Measurements from ENCODE around the gene LSAMP.
A peak's percentile ranks its signal among the peaks of the same experiment; 100 is the strongest.
"Not testable (repeated sequence)": the region's sequence is repeated elsewhere in the genome, so short reads cannot be mapped to it uniquely, and the experiment has no call there.

The LSAMP gene

GRCh38 chr3:115803661-115804060 is 641.6 kb downstream of the LSAMP start:
- DNase-seq (ENCODE audit: low read depth in 2 of 2) = no peak

- no peak for DNase-seq (ENCODE audit: low read depth in 2 of 2)
Measured at GRCh38 chr3:115800489-115801075, 644.7 kb downstream of the LSAMP start.

GRCh38 chr3:115800065-115800464 is 645.2 kb downstream of the LSAMP start:
- DNase-seq (ENCODE audit: low read depth in 2 of 2) = not testable (repeated sequence)

GRCh38 chr3:115792206-115792955 is 652.9 kb downstream of the LSAMP start:
- peak in 1 of 2 donors; percentile 3 for DNase-seq (ENCODE audit: low read depth in 2 of 2)

- not testable (repeated sequence) for DNase-seq (ENCODE audit: low read depth in 2 of 2)
Measured at GRCh38 chr3:115791271-115792153, 653.8 kb downstream of the LSAMP start.

- peak; percentile 18 to 26 for DNase-seq (ENCODE audit: low read depth in 2 of 2)
Measured at GRCh38 chr3:115790759-115791158, 654.5 kb downstream of the LSAMP start.

GRCh38 chr3:115789481-115789880 is 655.8 kb downstream of the LSAMP start:
- DNase-seq (ENCODE audit: low read depth in 2 of 2) = no peak

GRCh38 chr3:115788921-115789470 is 656.3 kb downstream of the LSAMP start:
- no peak for DNase-seq (ENCODE audit: low read depth in 2 of 2)

GRCh38 chr3:115787818-115788217 is 657.5 kb downstream of the LSAMP start:
- DNase-seq (ENCODE audit: low read depth in 2 of 2) = no peak

GRCh38 chr3:115785782-115786181 is 659.5 kb downstream of the LSAMP start:
- no peak for DNase-seq (ENCODE audit: low read depth in 2 of 2)

- DNase-seq (ENCODE audit: low read depth in 2 of 2) = no peak
Measured at GRCh38 chr3:115784739-115785536, 660.3 kb downstream of the LSAMP start.

- peak; percentile 82 to 83 for DNase-seq (ENCODE audit: low read depth in 2 of 2)
Measured at GRCh38 chr3:115783938-115784738, 661.1 kb downstream of the LSAMP start.

GRCh38 chr3:115783426-115783825 is 661.9 kb downstream of the LSAMP start:
- DNase-seq (ENCODE audit: low read depth in 2 of 2) = not testable (repeated sequence)

- no peak for DNase-seq (ENCODE audit: low read depth in 2 of 2)
Measured at GRCh38 chr3:115779011-115779410, 666.3 kb downstream of the LSAMP start.

- no peak for DNase-seq (ENCODE audit: low read depth in 2 of 2)
Measured at GRCh38 chr3:115772951-115773350, 672.3 kb downstream of the LSAMP start.

- no peak for DNase-seq (ENCODE audit: low read depth in 2 of 2)
Measured at GRCh38 chr3:115768661-115769060, 676.6 kb downstream of the LSAMP start.

GRCh38 chr3:115766587-115767482 is 678.5 kb downstream of the LSAMP start:
- no peak for DNase-seq (ENCODE audit: low read depth in 2 of 2)

GRCh38 chr3:115761927-115762305 is 683.4 kb downstream of the LSAMP start:
- no peak for DNase-seq (ENCODE audit: low read depth in 2 of 2)

- no peak for DNase-seq (ENCODE audit: low read depth in 2 of 2)
Measured at GRCh38 chr3:115760716-115761115, 684.6 kb downstream of the LSAMP start.
